T-helper 1 cell treated with Interleukin-12 subunit alpha and Interleukin-12 subunit beta and Interleukin-4 antibody, amounts not matched to agents 30 μg/mL and 1 μg/mL, for 36 hours (primary cell): Measurements from ENCODE around the gene ZNF529.
"Not testable (repeated sequence)": the region's sequence is repeated elsewhere in the genome, so short reads cannot be mapped to it uniquely, and the experiment has no call there.

Source experiments
- H3K27ac Mint-ChIP-seq: one replicate; pipeline ENCODE4 v1.8.0; 2021; ENCODE audit warnings: mild to moderate bottlenecking, mixed read lengths
- H3K27me3 Mint-ChIP-seq: one replicate; pipeline ENCODE4 v1.8.0; 2021; ENCODE audit warnings: low read depth, mixed read lengths
- H3K36me3 Mint-ChIP-seq: one replicate; pipeline ENCODE4 v1.8.0; 2021; ENCODE audit warnings: low read depth, mixed read lengths
- H3K4me1 Mint-ChIP-seq: one replicate; pipeline ENCODE4 v1.8.0; 2021; ENCODE audit warnings: low read depth, mixed read lengths
- H3K4me3 Mint-ChIP-seq: one replicate; pipeline ENCODE4 v1.8.0; 2021; ENCODE audit warnings: mild to moderate bottlenecking, moderate library complexity, mixed read lengths
- H3K9me3 Mint-ChIP-seq: one replicate; pipeline ENCODE4 v1.8.0; 2021; ENCODE audit warnings: mixed read lengths

The ZNF529 gene

DNA sequence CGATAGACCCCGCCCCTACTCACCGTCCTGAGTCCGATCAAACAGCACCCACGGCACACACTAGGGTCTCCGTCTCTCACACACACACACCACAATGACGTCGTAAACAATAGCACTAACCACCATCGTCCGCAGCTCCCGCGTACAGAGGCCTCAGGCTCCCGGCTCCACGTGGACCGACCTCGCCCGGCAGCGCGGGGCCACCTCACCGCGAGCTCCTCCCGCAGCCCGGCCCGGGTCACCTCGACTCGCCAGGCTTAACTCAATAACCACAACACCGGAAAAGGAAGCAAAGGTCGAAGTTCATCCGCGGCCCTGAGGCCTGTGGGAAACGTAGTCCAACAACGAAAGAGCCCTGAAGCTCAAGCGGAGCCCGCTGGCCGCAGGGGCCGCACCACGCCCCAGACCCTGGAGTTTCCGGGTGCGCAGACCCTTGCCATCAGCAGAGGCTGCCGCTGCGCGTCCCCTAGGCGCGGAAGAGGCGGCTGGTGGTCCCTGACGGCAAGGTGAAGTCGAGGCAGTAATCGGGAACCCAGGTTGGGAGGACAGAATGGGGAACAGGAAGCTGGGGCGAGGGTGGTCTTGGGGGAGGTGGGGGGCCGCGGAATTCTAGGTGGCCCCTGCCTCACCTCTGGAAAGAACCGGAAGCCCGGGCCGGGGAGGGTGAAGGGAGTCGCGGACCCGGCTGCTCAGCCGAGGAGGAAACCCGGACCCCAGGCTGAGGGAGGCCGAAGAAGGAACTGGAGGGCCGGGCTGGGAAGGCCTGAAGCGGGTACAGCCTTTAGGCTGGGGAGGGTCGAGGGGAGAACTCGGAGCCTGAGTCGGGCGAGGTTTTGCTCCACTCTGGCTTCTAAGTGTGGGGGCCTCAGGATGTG, at the start of gene ZNF529:
Gene ZNF529, minus strand, starts transcription at position 273 of the 875 bp plus-strand sequence. CDS start 946 bp downstream, outside the sequence.
- Mint-ChIP-seq H3K27me3 (no peaks in the 10 kb centered on the region), H3K4me1 (peaks cover 24% of the 10 kb centered on the region), H3K36me3 (peaks cover 73% of the 10 kb centered on the region), H3K9me3 (peaks cover 37% of the 10 kb centered on the region), H3K4me3 (peak within 1 kb of the TSS; percentile 94), H3K27ac (peak within 1 kb of the TSS; percentile 98)

DNA sequence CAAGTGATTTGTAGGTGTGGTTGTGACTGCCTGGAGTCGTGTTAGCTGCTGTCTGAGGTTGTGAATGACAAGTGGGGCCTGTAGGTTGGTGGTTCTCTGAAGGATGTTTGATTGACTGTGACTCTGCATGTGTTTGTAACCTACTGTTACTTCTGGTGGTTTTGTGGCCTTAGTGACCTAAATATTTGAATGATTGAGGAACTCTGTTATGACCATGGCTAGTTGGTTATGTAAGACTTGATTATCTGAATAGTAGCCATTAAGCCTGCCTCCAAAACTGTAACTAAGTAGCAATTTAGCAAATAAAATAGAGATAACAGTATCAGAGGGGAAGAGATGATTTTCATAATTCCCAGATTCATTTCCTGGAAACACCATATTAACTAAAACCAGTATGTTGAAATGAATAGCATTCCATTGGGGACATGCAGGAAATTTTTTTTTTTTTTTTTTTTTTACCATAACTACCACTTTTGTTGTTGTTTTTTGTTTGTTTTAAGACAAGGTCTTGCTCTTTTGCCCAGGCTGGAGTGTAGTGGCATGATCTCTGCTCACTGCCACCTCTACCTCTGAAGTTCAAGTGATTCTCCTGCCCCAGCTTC, 32.9 kb upstream of the ZNF529 start:
- Mint-ChIP-seq H3K27ac (peak overlapping the region; percentile 95), H3K9me3 (peaks cover 47% of the 10 kb centered on the region), H3K27me3 (no peaks in the 10 kb centered on the region), H3K4me3 (peak overlapping the region; percentile 88), H3K36me3 (peaks cover 49% of the 10 kb centered on the region), H3K4me1 (peaks cover 16% of the 10 kb centered on the region)

DNA sequence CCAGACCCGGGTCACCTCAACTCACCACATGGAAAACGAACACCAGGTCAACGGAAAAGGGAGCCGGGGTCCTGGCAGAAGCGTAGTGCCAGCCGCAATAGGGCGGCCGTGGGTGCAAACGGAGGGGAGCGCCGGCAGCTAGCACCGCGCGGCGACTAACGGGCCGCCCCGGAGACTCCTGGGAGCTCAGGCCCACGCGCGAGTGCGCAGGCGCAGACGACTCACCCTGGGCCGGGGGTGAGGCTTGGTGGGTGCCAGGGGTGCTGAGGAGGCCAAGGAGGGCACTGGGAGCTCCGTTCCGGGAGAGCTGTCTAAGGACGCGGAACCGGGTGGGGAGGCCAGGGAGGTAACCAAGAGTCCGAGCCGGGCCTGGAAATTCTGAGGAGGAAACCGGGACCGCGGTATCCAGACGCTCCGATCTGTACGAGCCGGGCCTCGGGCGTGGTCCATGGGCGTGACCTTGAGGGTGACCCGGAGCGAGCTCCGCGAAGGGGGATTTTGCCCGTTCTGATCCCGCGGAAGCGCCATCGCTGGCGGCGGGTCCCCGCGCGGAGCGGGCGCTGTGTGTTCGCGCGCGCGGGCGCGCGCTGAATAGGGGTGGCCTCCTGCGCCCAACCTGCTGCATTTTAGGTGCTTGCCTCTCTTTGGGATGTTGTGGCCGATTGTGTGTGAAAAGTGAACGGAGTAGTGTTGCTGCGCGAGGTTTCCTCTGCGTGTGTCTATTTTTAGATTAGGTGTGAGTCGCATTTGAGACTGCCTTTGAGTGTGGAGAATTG, 32.2 kb upstream of the ZNF529 start, which contains the start of gene ZNF382:
Gene ZNF382, plus strand, starts transcription at position 213 of the 776 bp plus-strand sequence. CDS start 4,602 bp downstream, outside the sequence.
- H3K4me3 Mint-ChIP-seq: peak within 1 kb of the TSS; percentile 88

DNA sequence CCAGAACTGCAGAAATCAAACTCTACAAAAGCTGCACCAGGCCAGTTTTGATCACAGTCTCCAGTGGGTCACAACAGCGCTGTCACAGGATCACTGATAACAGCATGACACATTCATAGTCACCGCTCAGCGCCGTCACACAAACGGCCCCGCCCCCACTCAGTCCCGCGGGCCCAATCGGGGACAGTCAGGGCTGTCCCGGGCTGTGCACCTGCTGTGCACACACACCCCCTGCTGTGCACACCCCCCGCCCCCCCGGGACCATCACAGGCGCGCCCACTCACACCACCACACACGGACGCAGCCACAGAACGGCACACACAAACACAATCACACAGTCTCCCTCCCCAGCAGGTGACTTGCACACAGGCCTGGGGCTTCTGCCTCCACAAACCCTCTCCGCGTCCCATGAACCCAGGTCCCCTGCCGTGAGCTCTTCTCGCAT, 31.6 kb upstream of the ZNF529 start:
- Mint-ChIP-seq H3K4me3 (peak overlapping the region; percentile 88), H3K27me3 (no peaks in the 10 kb centered on the region), H3K36me3 (peaks cover 38% of the 10 kb centered on the region), H3K9me3 (peaks cover 42% of the 10 kb centered on the region), H3K4me1 (peaks cover 16% of the 10 kb centered on the region), H3K27ac (peak overlapping the region; percentile 95)

More for the DNA sequence above, 32.2 kb upstream of the ZNF529 start, which contains the start of gene ZNF382:
- Mint-ChIP-seq H3K9me3 (peaks cover 48% of the 10 kb centered on the region), H3K4me1 (peaks cover 16% of the 10 kb centered on the region), H3K36me3 (peaks cover 44% of the 10 kb centered on the region), H3K27me3 (no peaks in the 10 kb centered on the region), H3K27ac (peak within 1 kb of the TSS; percentile 95)

DNA sequence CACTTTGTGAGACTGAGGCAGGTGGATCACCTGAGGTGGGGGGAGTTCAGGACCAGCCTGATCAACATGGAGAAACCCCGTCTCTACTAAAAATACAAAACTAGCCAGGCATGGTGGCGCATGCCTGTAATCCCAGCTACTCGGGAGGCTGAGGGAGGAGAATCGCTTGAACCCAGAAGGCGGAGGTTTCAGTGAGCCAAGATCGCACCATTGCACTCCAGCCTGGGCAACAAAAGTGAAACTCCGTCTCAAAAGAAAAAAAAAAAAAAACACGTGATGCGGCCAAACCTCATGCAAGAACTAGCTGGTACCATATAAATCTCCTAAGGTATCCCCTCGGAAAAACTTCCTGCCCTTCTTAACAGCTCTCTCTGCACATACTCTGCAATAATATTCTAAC, 29.6 kb upstream of the ZNF529 start:
- H3K4me1 Mint-ChIP-seq: peaks cover 16% of the 10 kb centered on the region
- H3K9me3 Mint-ChIP-seq: peaks cover 33% of the 10 kb centered on the region
- not testable (repeated sequence) for H3K4me3 Mint-ChIP-seq, H3K27me3 Mint-ChIP-seq, H3K27ac Mint-ChIP-seq
- peaks cover 23% of the 10 kb centered on the region for H3K36me3 Mint-ChIP-seq

DNA sequence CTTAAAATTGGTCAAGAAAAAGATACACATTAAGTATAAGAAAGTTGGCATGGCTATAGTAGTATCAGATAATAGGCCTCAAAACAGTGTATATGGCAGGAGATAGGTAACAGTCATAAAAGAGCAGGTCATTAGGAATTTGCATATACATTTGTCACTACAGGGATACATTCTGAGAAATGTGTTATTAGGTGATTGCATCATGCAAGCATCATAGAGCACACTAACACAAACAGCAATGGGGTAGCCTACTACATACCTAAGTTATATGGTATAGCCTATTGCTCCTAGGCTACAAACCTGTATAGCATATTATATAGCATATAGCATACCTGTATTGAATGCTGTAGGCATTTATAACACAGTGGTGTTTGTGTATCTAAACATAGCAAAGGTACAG, 6.2 kb upstream of the ZNF529 start:
- Mint-ChIP-seq H3K4me3 (no peak overlapping the region), H3K4me1 (peaks cover 9% of the 10 kb centered on the region), H3K9me3 (peaks cover 51% of the 10 kb centered on the region), H3K36me3 (peaks cover 73% of the 10 kb centered on the region), H3K27me3 (no peaks in the 10 kb centered on the region), H3K27ac (no peak overlapping the region)

DNA sequence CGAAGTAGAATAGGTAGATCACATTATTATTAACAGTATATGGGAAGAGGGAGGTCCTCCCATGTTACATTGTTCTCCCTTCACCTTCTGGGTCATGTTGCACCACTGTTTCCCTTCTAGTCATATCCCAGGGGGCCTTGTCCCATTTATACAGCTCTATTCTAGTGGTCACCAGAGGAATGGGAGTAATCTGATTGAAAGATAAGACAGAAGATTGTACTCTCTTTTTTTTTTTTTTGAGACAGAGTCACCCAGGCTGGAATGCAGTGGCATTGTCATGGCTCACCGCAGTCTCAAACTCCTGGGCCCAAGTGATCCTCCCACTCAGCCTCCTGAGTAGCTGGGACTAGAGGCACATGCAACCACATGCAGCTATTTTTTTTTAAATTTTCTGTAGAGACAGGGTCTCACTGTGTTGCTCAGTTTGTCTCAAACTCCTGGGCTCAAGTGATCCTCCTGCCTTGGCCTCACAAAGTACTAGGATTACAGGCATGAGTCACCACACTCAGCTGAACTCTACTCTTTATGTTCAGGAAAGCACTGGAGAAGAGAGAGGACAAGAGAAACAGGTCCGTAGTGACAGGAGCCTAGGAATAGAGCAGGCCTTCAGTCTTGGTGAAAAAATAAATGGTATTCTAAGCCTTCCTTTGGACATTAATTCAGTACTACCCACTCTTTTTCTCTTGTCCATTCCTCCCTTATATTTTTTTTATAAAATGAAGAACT, 4.3 kb upstream of the ZNF529 start:
- no peak overlapping the region for H3K4me3 Mint-ChIP-seq
- no peak overlapping the region for H3K27ac Mint-ChIP-seq
- peaks cover 46% of the 10 kb centered on the region for H3K9me3 Mint-ChIP-seq
- H3K4me1 Mint-ChIP-seq: peaks cover 17% of the 10 kb centered on the region
- no peaks in the 10 kb centered on the region for H3K27me3 Mint-ChIP-seq
- H3K36me3 Mint-ChIP-seq: peaks cover 75% of the 10 kb centered on the region

DNA sequence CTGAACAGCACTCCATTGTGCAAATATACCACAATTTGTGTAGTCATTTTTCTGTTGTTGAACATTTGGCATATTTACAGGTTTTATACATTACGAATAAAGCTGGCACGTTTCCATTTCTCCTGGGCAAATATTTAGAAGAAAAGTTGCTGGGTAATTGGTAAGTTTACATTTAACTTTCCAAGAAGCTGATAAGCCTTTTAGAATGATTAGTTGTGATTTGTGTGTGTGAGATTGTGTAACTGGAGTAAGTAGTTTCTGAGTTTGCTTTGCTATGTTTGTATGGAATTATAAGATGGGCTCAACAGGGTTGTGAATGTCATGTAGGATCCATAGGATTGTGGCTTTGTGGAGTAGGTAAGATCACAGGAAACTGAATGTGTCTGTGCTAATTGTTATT, 1.6 kb upstream of the ZNF529 start:
- H3K4me3 Mint-ChIP-seq: peak overlapping the region; percentile 52
- peaks cover 34% of the 10 kb centered on the region for H3K9me3 Mint-ChIP-seq
- peak overlapping the region; percentile 43 for H3K27ac Mint-ChIP-seq
- peaks cover 71% of the 10 kb centered on the region for H3K36me3 Mint-ChIP-seq
- no peaks in the 10 kb centered on the region for H3K27me3 Mint-ChIP-seq
- peaks cover 24% of the 10 kb centered on the region for H3K4me1 Mint-ChIP-seq

DNA sequence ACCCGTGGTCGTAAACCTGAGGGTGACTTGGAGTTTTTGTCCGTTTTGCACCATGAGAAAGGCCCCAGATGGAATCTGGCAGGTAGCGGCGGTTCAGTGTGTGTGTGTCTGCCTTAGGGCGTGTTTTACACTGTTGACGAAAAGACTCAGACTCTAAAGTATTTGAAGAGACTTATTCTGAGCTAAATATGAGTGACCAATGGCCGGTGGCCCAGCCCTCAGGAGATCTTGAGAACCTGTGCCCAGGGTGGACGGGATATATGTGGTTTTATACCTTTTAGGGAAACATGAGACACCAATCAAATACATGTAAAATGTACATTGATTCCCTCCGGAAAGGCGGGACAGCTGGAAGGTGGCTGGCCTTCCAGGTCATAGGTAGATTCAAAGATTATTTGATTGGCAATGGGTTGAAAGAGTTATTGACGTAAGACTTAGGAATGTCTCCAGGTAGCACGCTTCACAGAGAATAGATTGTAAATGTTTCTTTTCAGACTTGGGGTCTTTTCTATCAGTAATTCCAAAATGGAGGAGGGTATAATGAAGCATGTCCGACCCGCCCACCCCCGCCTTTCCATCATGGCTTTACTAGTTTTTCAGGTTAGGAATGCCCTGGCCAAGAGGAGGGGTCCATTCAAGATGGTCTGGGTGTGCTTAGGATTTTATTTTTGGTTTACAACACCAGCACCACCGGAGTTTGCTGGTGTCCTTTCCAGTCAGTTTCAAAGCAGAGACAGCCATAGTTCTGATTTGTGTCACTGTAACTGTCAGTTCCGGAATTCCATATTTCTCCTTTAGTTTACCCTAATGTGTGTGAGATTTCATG, 1.0 kb upstream of the ZNF529 start:
- Mint-ChIP-seq H3K36me3 (peaks cover 71% of the 10 kb centered on the region), H3K27me3 (no peaks in the 10 kb centered on the region), H3K4me3 (peak overlapping the region; percentile 94), H3K4me1 (peaks cover 24% of the 10 kb centered on the region), H3K27ac (peak overlapping the region; percentile 98), H3K9me3 (peaks cover 33% of the 10 kb centered on the region)

DNA sequence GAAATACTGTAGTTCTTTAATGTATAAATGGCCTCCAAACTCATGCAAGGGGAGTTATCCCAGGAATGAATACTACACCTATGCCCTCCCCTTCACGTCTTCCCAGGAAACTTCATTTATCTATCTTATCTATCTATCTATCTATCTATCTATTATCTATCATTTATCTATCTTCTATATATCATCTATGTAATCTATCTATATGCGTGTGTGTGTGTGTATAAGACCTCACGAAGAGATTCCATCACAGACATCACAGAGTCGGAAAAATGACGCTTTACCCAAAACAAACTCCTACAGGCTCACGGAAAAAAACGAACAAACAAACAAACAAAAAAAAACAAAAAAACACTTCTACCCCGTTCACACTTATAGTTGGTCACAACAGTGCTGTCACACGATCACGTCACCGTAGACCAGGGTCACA, 486 bp downstream of the ZNF529 start:
- Mint-ChIP-seq H3K36me3 (peaks cover 76% of the 10 kb centered on the region), H3K27me3 (no peaks in the 10 kb centered on the region), H3K4me1 (peaks cover 24% of the 10 kb centered on the region), H3K27ac (peak overlapping the region; percentile 98), H3K9me3 (peaks cover 41% of the 10 kb centered on the region), H3K4me3 (peak overlapping the region; percentile 94)

DNA sequence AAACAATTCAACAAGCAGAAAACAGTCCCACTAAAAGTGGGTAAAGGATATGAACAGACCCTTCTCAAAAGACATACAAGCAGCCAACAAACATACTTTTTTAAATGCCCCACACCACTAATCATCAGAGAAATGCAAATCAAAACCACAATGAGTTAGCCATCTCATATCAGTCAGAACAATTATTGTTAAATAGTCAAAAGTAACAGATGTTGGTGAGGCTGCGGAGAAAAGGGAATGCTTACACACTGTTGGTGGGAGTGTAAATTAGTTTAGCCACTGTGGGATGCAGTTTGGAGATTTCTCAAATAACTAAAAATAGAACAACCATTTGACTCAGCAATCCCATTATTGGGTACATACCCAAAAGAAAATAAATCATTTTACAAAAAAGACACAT, 8.7 kb downstream of the ZNF529 start:
- H3K27ac Mint-ChIP-seq: no peak overlapping the region
- H3K4me3 Mint-ChIP-seq: no peak overlapping the region
- H3K4me1 Mint-ChIP-seq: no peaks in the 10 kb centered on the region
- peaks cover 61% of the 10 kb centered on the region for H3K36me3 Mint-ChIP-seq
- H3K27me3 Mint-ChIP-seq: no peaks in the 10 kb centered on the region
- peaks cover 70% of the 10 kb centered on the region for H3K9me3 Mint-ChIP-seq

DNA sequence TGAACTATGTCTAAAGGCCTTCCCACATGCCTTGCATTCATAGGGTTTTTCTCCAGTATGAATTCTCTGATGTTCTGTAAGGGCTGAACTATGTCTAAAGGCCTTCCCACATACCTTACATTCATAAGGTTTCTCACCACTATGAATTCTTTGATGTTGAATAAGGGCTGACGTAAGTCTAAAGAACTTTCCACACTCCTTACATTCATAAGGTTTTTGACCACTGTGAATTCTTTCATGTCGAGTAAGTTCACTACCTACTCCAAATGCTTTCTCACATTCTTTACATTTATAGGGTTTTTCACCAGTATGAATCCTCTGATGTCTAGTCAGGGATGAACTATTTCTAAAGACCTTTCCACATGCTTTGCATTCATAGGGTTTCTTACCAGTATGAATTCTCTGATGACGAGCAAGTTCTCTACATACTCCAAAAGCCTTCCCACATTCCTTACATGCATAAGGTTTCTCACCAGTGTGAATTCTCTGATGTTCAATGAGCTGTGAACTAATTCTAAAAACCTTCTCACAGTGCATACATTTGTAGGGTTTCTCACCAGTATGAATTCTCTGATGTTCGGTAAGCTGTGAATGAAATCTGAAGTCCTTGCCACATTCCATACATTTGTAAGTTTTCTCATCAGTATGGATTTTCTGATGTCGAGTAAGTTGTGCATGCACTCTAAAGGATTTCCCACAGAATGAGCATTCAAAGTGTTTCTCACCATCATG, 25.9 kb downstream of the ZNF529 start:
- Mint-ChIP-seq H3K4me1 (no peaks in the 10 kb centered on the region), H3K36me3 (peaks cover 68% of the 10 kb centered on the region), H3K9me3 (peaks cover 81% of the 10 kb centered on the region), H3K27me3 (no peaks in the 10 kb centered on the region), H3K4me3 (no peak overlapping the region), H3K27ac (no peak overlapping the region)
